Smooth muscle cell (in vitro differentiated cells): ENCODE data around the gene PROM1. TPM values are rescaled to one million over a fixed set of nuclear protein-coding genes. Genes with fewer than 3 reads are reported as not detected.

Experiments used
- DNase-seq: peaks from one replicate; lab custom pipeline; 2025; ENCODE audit not compliant: unreplicated experiment; lab: John Stamatoyannopoulos, UW
- H2AFZ ChIP-seq: fragments of 200-600 bp; sonication (generic); 2 replicates; pipeline ENCODE4 v1.6.0; 2016; ENCODE audit warnings: antibody characterized with exemption, low read depth, mild to moderate bottlenecking
- H3F3A ChIP-seq: fragments of 200-600 bp; sonication (generic); 2 replicates; pipeline ENCODE4 v1.6.0; 2017; ENCODE audit warnings: antibody characterized with exemption, low read depth
- H3K27ac ChIP-seq: fragments of 200-600 bp; sonication (generic); 2 replicates; pipeline ENCODE4 v1.5.1; 2016; ENCODE audit warnings: low read depth, mild to moderate bottlenecking
- H3K27me3 ChIP-seq: fragments of 200-600 bp; sonication (generic); 2 replicates; pipeline ENCODE4 v1.6.1; 2016; ENCODE audit warnings: low read depth, mild to moderate bottlenecking
- H3K36me3 ChIP-seq: fragments of 200-600 bp; sonication (generic); 2 replicates; pipeline ENCODE4 v1.5.1; 2016; ENCODE audit warnings: low read depth
- H3K4me1 ChIP-seq: fragments of 200-600 bp; sonication (generic); 2 replicates; pipeline ENCODE4 v1.5.1; 2016; ENCODE audit warnings: low read depth
- H3K4me2 ChIP-seq: fragments of 200-600 bp; sonication (generic); 2 replicates; pipeline ENCODE4 v1.6.0; 2016; ENCODE audit warnings: mild to moderate bottlenecking
- H3K4me3 ChIP-seq: fragments of 200-600 bp; sonication (generic); 2 replicates; pipeline ENCODE4 v1.5.1; 2016; ENCODE audit warnings: mild to moderate bottlenecking
- H3K79me2 ChIP-seq: fragments of 200-600 bp; sonication (generic); 2 replicates; pipeline ENCODE4 v1.6.0; 2016; ENCODE audit warnings: low read depth, mild to moderate bottlenecking
- H3K9ac ChIP-seq: fragments of 200-600 bp; sonication (generic); 2 replicates; pipeline ENCODE4 v1.6.0; 2016; ENCODE audit warnings: low read depth
- H3K9me3 ChIP-seq: fragments of 200-600 bp; sonication (generic); replicated peaks from 2 replicates; pipeline ENCODE4 v1.5.1; 2016; ENCODE audit warnings: low read depth
- H4K20me1 ChIP-seq: fragments of 200-600 bp; sonication (generic); 2 replicates; pipeline ENCODE4 v1.6.0; 2016; ENCODE audit warnings: low read depth
- CTCF ChIP-seq: fragments of 200-600 bp; sonication (generic); IDR thresholded peaks from 2 replicates; pipeline ENCODE4 v1.5.1; 2017; ENCODE audit warnings: borderline replicate concordance, mild to moderate bottlenecking, antibody characterized with exemption; ENCODE audit not compliant: insufficient read depth, poor library complexity, severe bottlenecking
- WGBS: methylation state at CpG from one replicate; pipeline ENCODE4 v1.1.7; 2016; ENCODE audit warnings: low lambda C conversion rate; 5-methylcytosine and 5-hydroxymethylcytosine counted together
- polyA plus RNA-seq: library from polyadenylated mRNA; unstranded; fragments of >200 nt; fragmentation: Nextera tagmentation; extraction: Ambion mirVana; gene quantifications from 2 replicates; pipeline ENCODE4 v1.2.1, GENCODE V29; 2016
- total RNA-seq: library from RNA; depleted of rRNA; stranded (reverse); fragments of >200 nt; gene quantifications from 2 replicates; pipeline ENCODE4 v1.2.3, GENCODE V29; 2014

PROM1 gene
- total and polyA plus RNA-seq, 2 experiments from 2014 or later = 0.56 to 1.7 TPM

- 19% methylated on average over 1 of the region's 1 CpG for WGBS
- DNase-seq = no peak
- no peak overlapping the region for H2AFZ ChIP-seq
- H3K27ac ChIP-seq = no peak overlapping the region
- H3K27me3 ChIP-seq = peaks cover 32% of the 10 kb centered on the region
- H4K20me1 ChIP-seq = no peaks in the 10 kb centered on the region
- no peaks in the 10 kb centered on the region for H3K9me3 ChIP-seq
- H3K4me3 ChIP-seq = no peak overlapping the region
- peaks cover 3% of the 10 kb centered on the region for H3K4me1 ChIP-seq
- no peak overlapping the region for H3K9ac ChIP-seq
- no peaks in the 10 kb centered on the region for H3F3A ChIP-seq
- TF ChIP-seq CTCF = no peak
- no peaks in the 10 kb centered on the region for H3K36me3 ChIP-seq
- no peaks in the 10 kb centered on the region for H3K79me2 ChIP-seq
- H3K4me2 ChIP-seq = no peak overlapping the region
Observed at GRCh38 chr4:16129336-16129735, 45.5 kb upstream of the PROM1 start.

- Histone ChIP-seq H3K4me3 (no peak overlapping the region), H3K4me2 (no peak overlapping the region), H4K20me1 (no peaks in the 10 kb centered on the region), H3K27me3 (peaks cover 45% of the 10 kb centered on the region), H3K36me3 (no peaks in the 10 kb centered on the region), H2AFZ (no peak overlapping the region), H3F3A (no peaks in the 10 kb centered on the region), H3K79me2 (no peaks in the 10 kb centered on the region), H3K9ac (no peak overlapping the region), H3K27ac (no peak overlapping the region), H3K4me1 (peaks cover 5% of the 10 kb centered on the region), H3K9me3 (no peaks in the 10 kb centered on the region)
- no peak for DNase-seq
- TF ChIP-seq CTCF = no peak
- WGBS = 93% methylated on average over 1 of the region's 1 CpG
Observed at GRCh38 chr4:16126714-16127113, 42.9 kb upstream of the PROM1 start.

- no peaks in the 10 kb centered on the region for H3F3A ChIP-seq
- H3K27me3 ChIP-seq = peaks cover 53% of the 10 kb centered on the region
- no peak overlapping the region for H2AFZ ChIP-seq
- no peaks in the 10 kb centered on the region for H4K20me1 ChIP-seq
- H3K9ac ChIP-seq = no peak overlapping the region
- H3K4me3 ChIP-seq = no peak overlapping the region
- H3K27ac ChIP-seq = no peak overlapping the region
- TF ChIP-seq CTCF = no peak
- H3K4me2 ChIP-seq = no peak overlapping the region
- H3K79me2 ChIP-seq = no peaks in the 10 kb centered on the region
- H3K9me3 ChIP-seq = no peaks in the 10 kb centered on the region
- DNase-seq = no peak
- 73% methylated on average over 8 of the region's 8 CpGs for WGBS
- no peaks in the 10 kb centered on the region for H3K36me3 ChIP-seq
- peaks cover 5% of the 10 kb centered on the region for H3K4me1 ChIP-seq
Observed at GRCh38 chr4:16125571-16126445, 42.0 kb upstream of the PROM1 start.

GRCh38 chr4:16124232-16124631 lies 40.4 kb upstream of the PROM1 start:
- DNase-seq = no peak
- no peak overlapping the region for H3K27ac ChIP-seq
- no peaks in the 10 kb centered on the region for H4K20me1 ChIP-seq
- H3K4me2 ChIP-seq = no peak overlapping the region
- peaks cover 62% of the 10 kb centered on the region for H3K27me3 ChIP-seq
- peaks cover 5% of the 10 kb centered on the region for H3K4me1 ChIP-seq
- H3K79me2 ChIP-seq = no peaks in the 10 kb centered on the region
- H3K9me3 ChIP-seq = no peaks in the 10 kb centered on the region
- TF ChIP-seq CTCF = no peak
- no peaks in the 10 kb centered on the region for H3K36me3 ChIP-seq
- no peaks in the 10 kb centered on the region for H3F3A ChIP-seq
- H2AFZ ChIP-seq = no peak overlapping the region
- 93% methylated on average over 4 of the region's 4 CpGs for WGBS
- no peak overlapping the region for H3K9ac ChIP-seq
- H3K4me3 ChIP-seq = no peak overlapping the region
